Endothelial cell of umbilical vein (primary cell): Measurements from ENCODE around the gene MTRR. TPM values are rescaled to one million over a fixed set of nuclear protein-coding genes. Genes with fewer than 3 reads are reported as not detected.

Source experiments
- BruUV-seq: library from RNA; stranded (reverse); fragments of 400-500 nt; replicated peaks from 2 replicates; lab custom pipeline; 2021; lab: Mats Ljungman, UMichigan
- CTCF ChIA-PET: fragments of 300-600, 350-600 bp; sonication (Branson Sonifier 250); formaldehyde crosslinking; loops from one replicate; lab custom pipeline; 2021; ENCODE audit warnings: antibody characterized with exemption, inconsistent platforms; lab: Charles Lee
- POLR2A ChIA-PET: fragments of 300-600, 350-600 bp; sonication (Branson Sonifier 250); formaldehyde crosslinking; loops from one replicate; lab custom pipeline; 2021; ENCODE audit warnings: antibody characterized with exemption, inconsistent platforms; lab: Charles Lee
- DNase-seq: peaks from one replicate; pipeline ENCODE4 v3.0.0-alpha.2; 2011; ENCODE audit warnings: low read depth, low spot score
- FAIRE-seq: peaks from 2 replicates; lab custom pipeline; 2011; peaks lifted over from hg19 to GRCh38; lab: Jason Lieb, UNC
- H2AFZ ChIP-seq: 2 replicates; pipeline ENCODE4 v1.6.0; 2012; ENCODE audit warnings: low read depth, low read length, control low read depth, inconsistent platforms
- H3K27ac ChIP-seq: 2 replicates; pipeline ENCODE4 v1.5.1; 2011; ENCODE audit warnings: low read depth, mild to moderate bottlenecking, control low read depth, low read length, moderate library complexity; ENCODE audit not compliant: insufficient read depth
- H3K27me3 ChIP-seq, 2 experiments: 2 replicates each; pipeline versions ENCODE4 v1.6.0 to v1.6.1; 2011; ENCODE audit warnings: low read length in 2 of 2, mixed read lengths in 1 of 2; ENCODE audit not compliant: control insufficient read depth in 2 of 2, insufficient read depth in 2 of 2
- H3K36me3 ChIP-seq, 2 experiments: 2 replicates in 1 of 2; 3 replicates in 1 of 2; pipeline ENCODE4 v1.5.1; 2011; ENCODE audit warnings: low read length in 2 of 2, mild to moderate bottlenecking in 1 of 2, moderate library complexity in 1 of 2; ENCODE audit not compliant: control insufficient read depth in 2 of 2, insufficient read depth in 2 of 2; ENCODE audit errors: extremely low read depth in 1 of 2
- H3K4me1 ChIP-seq: 3 replicates; pipeline ENCODE4 v1.5.1; 2011; ENCODE audit warnings: mild to moderate bottlenecking, low read length; ENCODE audit not compliant: control insufficient read depth, insufficient read depth; ENCODE audit errors: extremely low read depth
- H3K4me2 ChIP-seq: 2 replicates; pipeline ENCODE4 v1.6.1; 2011; ENCODE audit warnings: low read length, control low read depth, mixed read lengths; ENCODE audit not compliant: insufficient read depth
- H3K4me3 ChIP-seq, 3 experiments: fragments of 200-600 bp in 1 of 3; sonication (generic), shearing (Covaris generic) in 1 of 3; replicated peaks in 1 of 3; 2 replicates each; pipeline ENCODE4 v1.5.1; 2011 to 2016; ENCODE audit warnings: control low read depth in 3 of 3, low read length in 3 of 3, mild to moderate bottlenecking in 2 of 3, inconsistent platforms in 1 of 3, low read depth in 1 of 3, moderate library complexity in 1 of 3; ENCODE audit not compliant: insufficient read depth in 1 of 3
- H3K79me2 ChIP-seq: 2 replicates; pipeline ENCODE4 v1.6.0; 2012; ENCODE audit warnings: low read length, inconsistent platforms; ENCODE audit not compliant: control insufficient read depth, insufficient read depth
- H3K9ac ChIP-seq: replicated peaks from 2 replicates; pipeline ENCODE3; 2011; ENCODE audit warnings: low read length, control low read depth; ENCODE audit not compliant: insufficient read depth; ENCODE audit errors: extremely low read depth
- H3K9me1 ChIP-seq: replicated peaks from 3 replicates; pipeline ENCODE4 v1.6.0; 2011; ENCODE audit warnings: mild to moderate bottlenecking, low read length; ENCODE audit not compliant: control insufficient read depth, insufficient read depth; ENCODE audit errors: extremely low read depth
- H3K9me3 ChIP-seq: replicated peaks from 2 replicates; pipeline ENCODE4 v1.5.1; 2012; ENCODE audit warnings: low read length, inconsistent platforms; ENCODE audit not compliant: control insufficient read depth, insufficient read depth
- H4K20me1 ChIP-seq: replicated peaks from 2 replicates; pipeline ENCODE3; 2011; ENCODE audit warnings: mild to moderate bottlenecking, low read length; ENCODE audit not compliant: control insufficient read depth, insufficient read depth; ENCODE audit errors: extremely low read depth
- EZH2 ChIP-seq: IDR thresholded peaks from 2 replicates; pipeline ENCODE4 v1.6.1; 2012; ENCODE audit warnings: borderline replicate concordance, low read depth, mild to moderate bottlenecking, moderate library complexity, low read length, inconsistent platforms; ENCODE audit not compliant: severe bottlenecking
- FOS ChIP-seq: IDR thresholded peaks from 2 replicates; pipeline ENCODE4 v1.6.1; 2011; ENCODE audit warnings: mild to moderate bottlenecking, low read length, moderate library complexity, borderline replicate concordance; ENCODE audit not compliant: insufficient read depth
- GATA2 ChIP-seq: IDR thresholded peaks from 2 replicates; pipeline ENCODE4 v1.7.0; 2011; ENCODE audit warnings: low read depth, mild to moderate bottlenecking, moderate library complexity, mixed read lengths, low read length; ENCODE audit not compliant: insufficient read length, insufficient read depth
- JUN ChIP-seq: IDR thresholded peaks from 2 replicates; pipeline ENCODE4 v1.6.1; 2011; ENCODE audit warnings: borderline replicate concordance, low read depth; ENCODE audit not compliant: insufficient read length, insufficient read depth
- MYC ChIP-seq: IDR thresholded peaks from one replicate; pipeline ENCODE4 v1.6.1; 2011; ENCODE audit warnings: mild to moderate bottlenecking, low read depth, low read length
- POLR2A ChIP-seq: IDR thresholded peaks from 2 replicates; pipeline ENCODE4 v1.6.1; 2012; ENCODE audit warnings: low read depth, mild to moderate bottlenecking, control low read depth, low read length
- POLR2AphosphoS5 ChIP-seq: IDR thresholded peaks from 2 replicates; pipeline ENCODE4 v1.6.1; 2012; ENCODE audit warnings: low read depth, mild to moderate bottlenecking, control low read depth, low read length, moderate library complexity; ENCODE audit not compliant: insufficient read depth
- dilution Hi-C: fragments of 300-500 bp; cut with MboI; formaldehyde crosslinking; loops from one replicate; pipeline ENCODE4 v1.15.0; 2019; ENCODE audit warnings: low sequenced_read_pairs; ENCODE audit not compliant: extremely low pct_ligation_motif_present
- intact Hi-C: fragments of 100-400 bp; cut with micrococcal nuclease; formaldehyde crosslinking; loops from one replicate; pipeline ENCODE4 v1.10.0; 2022
- polyA plus RNA-seq, 4 experiments: library from polyadenylated mRNA; depleted of rRNA in 3 of 4; stranded (reverse) in 3 of 4; unstranded in 1 of 4; fragments of >200 nt; gene quantifications; 2 replicates each; pipeline versions ENCODE4 v1.2.1 to v1.2.3, GENCODE V29; 2011 to 2012; ENCODE audit warnings: missing spikeins in 1 of 4
- total RNA-seq: library from RNA; stranded (reverse); gene quantifications from 2 replicates; pipeline ENCODE4 v1.2.3, GENCODE V29; 2021
- TF ChIP-seq, protein P1 (sequence below), 2 donors: IDR thresholded peaks; 1 replicate in 1 of 2; 2 replicates in 1 of 2; pipeline ENCODE4 v1.5.1; 2011; ENCODE audit warnings: low read length in 2 of 2, mild to moderate bottlenecking in 2 of 2, moderate library complexity in 2 of 2, control low read depth in 1 of 2, inconsistent platforms in 1 of 2, low read depth in 1 of 2; ENCODE audit not compliant: insufficient read depth in 1 of 2; ENCODE audit errors: extremely low read depth in 1 of 2
- TF ChIP-seq, protein P2 (sequence below): IDR thresholded peaks from 2 replicates; pipeline ENCODE4 v1.6.1; 2011; ENCODE audit not compliant: insufficient read depth, insufficient read length

MTRR gene
- total and polyA plus RNA-seq, 2 donors (not counting 3 experiments of a cell fraction or from before 2014, with no cell fraction given): 24.3 to 37.1 TPM

DNA sequence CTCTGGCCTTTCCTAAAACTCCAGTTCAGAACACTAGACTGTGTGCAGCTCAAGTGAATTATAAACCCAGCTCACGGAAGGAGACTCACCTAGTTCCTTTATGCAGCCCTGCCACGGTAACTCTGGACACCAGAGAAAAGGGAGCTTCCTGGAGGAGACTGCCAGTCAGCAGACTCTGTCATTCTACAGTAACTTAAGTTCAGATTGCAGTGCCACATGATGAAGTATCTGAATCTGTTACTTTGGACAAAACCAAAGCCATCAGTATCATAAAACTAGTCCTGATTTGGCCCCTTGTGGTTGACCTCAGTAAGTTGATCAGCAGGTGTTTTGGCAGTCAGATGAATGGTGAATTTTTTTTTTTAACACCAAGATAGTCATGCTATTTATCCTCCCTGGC lies 2.7 kb downstream of the MTRR start:
- Histone ChIP-seq H2AFZ (no peak overlapping the region), H4K20me1 (no peaks in the 10 kb centered on the region), H3K27me3 (no peaks in the 10 kb centered on the region), H3K36me3 (peaks cover 6 to 8% of the 10 kb centered on the region in 2 experiments), H3K4me1 (peaks cover 18% of the 10 kb centered on the region), H3K9me1 (no peaks in the 10 kb centered on the region), H3K4me2 (no peak overlapping the region), H3K79me2 (peaks cover 69% of the 10 kb centered on the region), H3K9me3 (no peaks in the 10 kb centered on the region), H3K4me3 (no peak overlapping the region), H3K9ac (no peak overlapping the region), H3K27ac (no peak overlapping the region)
- intact Hi-C loops: no loop called here
- no peak for TF ChIP-seq GATA2
- no peak for TF ChIP-seq POLR2AphosphoS5
- no peak for TF ChIP-seq MYC
- no peak for TF ChIP-seq JUN
- TF ChIP-seq, protein P1, sequence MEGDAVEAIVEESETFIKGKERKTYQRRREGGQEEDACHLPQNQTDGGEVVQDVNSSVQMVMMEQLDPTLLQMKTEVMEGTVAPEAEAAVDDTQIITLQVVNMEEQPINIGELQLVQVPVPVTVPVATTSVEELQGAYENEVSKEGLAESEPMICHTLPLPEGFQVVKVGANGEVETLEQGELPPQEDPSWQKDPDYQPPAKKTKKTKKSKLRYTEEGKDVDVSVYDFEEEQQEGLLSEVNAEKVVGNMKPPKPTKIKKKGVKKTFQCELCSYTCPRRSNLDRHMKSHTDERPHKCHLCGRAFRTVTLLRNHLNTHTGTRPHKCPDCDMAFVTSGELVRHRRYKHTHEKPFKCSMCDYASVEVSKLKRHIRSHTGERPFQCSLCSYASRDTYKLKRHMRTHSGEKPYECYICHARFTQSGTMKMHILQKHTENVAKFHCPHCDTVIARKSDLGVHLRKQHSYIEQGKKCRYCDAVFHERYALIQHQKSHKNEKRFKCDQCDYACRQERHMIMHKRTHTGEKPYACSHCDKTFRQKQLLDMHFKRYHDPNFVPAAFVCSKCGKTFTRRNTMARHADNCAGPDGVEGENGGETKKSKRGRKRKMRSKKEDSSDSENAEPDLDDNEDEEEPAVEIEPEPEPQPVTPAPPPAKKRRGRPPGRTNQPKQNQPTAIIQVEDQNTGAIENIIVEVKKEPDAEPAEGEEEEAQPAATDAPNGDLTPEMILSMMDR (IDR thresholded peaks at IDR 0.05; ENCODE audit: extremely low read depth in 1 of 2, insufficient read depth in 1 of 2, low read depth in 1 of 2, low read length in 2 of 2): no peak
- TF ChIP-seq, protein P2, sequence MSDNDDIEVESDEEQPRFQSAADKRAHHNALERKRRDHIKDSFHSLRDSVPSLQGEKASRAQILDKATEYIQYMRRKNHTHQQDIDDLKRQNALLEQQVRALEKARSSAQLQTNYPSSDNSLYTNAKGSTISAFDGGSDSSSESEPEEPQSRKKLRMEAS: no peak
- TF ChIP-seq POLR2A: no peak
- no peak for TF ChIP-seq FOS
- no peak for TF ChIP-seq EZH2
- POLR2A ChIA-PET: no interaction called here
- dilution Hi-C loops: no loop called here
- BruUV-seq: no TSS peak
- DNase-seq (no peak), FAIRE-seq (no peak)
- CTCF ChIA-PET: interaction anchor here (1.5 to 2.8 kb wide), 3 partner anchors 10 to 25 kb away, joined by 5 to 21 read pairs (median 8); no protein-coding TSS in a partner anchor
